Hepatocyte (in vitro differentiated cells): ENCODE measurements around the gene AKT2.

Experiments used
- CTCF ChIP-seq: fragments of 200-600 bp; sonication (generic); IDR thresholded peaks from 2 replicates; pipeline ENCODE4 v1.5.1; 2016; ENCODE audit warnings: antibody characterized with exemption, mild to moderate bottlenecking; ENCODE audit not compliant: poor library complexity
- EZH2 ChIP-seq: fragments of 200-600 bp; sonication (generic); IDR thresholded peaks from 2 replicates; pipeline ENCODE4 v1.6.1; 2016; ENCODE audit warnings: antibody characterized with exemption, mild to moderate bottlenecking, borderline replicate concordance
- EZH2phosphoT487 ChIP-seq: fragments of 200-600 bp; sonication (generic); IDR thresholded peaks from one replicate; pipeline ENCODE4 v1.6.1; 2018; ENCODE audit warnings: antibody characterized with exemption, mild to moderate bottlenecking, low read depth, moderate library complexity; ENCODE audit not compliant: unreplicated experiment, severe bottlenecking

DNA sequence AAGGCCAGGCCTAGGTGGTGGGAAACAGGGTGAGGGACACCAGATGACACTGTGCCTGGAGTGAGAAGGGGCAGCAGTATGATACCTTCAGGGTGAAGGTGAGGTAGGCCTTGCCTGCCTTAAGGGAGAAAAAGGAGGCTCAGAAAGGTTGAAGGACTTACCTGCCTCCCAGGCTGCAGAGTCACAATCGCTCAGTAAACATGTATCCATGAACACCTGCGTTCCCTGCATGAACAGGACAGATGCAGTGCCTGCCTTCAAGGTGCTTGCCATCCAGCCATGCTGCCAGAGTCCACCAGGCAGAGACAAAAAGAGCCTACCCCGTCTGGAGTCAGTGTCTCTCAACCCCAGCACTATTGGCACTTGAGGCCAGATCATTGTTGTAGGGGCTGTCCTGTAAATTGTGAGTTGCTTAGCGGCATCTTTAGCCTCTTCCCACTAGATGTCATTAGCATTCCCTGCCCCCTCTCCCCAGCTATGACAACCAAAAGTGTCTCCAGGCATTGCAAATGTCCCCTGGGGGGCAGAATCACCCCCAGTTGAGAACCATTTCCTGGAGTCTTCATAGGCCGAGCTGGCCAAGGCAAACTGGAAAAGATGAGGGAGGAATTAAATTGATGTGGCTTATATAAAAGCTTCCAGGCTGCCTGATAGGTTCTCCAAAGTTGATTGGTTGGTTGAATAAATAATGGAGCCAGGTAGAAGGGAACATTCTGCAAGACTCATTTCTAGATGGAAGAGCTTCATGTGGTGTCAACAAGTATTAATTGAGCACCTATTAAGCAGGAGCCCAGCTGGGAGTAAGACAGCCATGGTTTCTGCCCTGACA lies 92.2 kb downstream of the AKT2 start:
- TF ChIP-seq CTCF = no peak
- TF ChIP-seq EZH2phosphoT487 = no peak
- TF ChIP-seq EZH2 = no peak
